ENCODE data around the gene SGK1. TPM values are rescaled to one million over a fixed set of nuclear protein-coding genes. Genes with fewer than 3 reads are reported as not detected.

Gene SGK1
- total and polyA plus RNA-seq, 2 donors (not counting 1 experiment from before 2014, with no cell fraction given), result 37.3 to 57.8 TPM

GRCh38 chr6:134172706-134173365 is 145.1 kb downstream of the SGK1 start:
- Histone ChIP-seq H3K79me2 (ENCODE audit: control insufficient read depth, insufficient read depth, low read length) (peaks cover 3% of the 10 kb centered on the region), H3K27me3 (replicated peaks in 1 of 4; ENCODE audit: control extremely low read depth in 1 of 4, control insufficient read depth in 3 of 4, insufficient read depth in 4 of 4, low read length in 3 of 4) (no peaks in the 10 kb centered on the region), H3K36me3 (replicated peaks in 1 of 2; ENCODE audit: control extremely low read depth in 1 of 2, control insufficient read depth in 1 of 2, extremely low read depth in 1 of 2, insufficient read depth in 2 of 2, low read length in 1 of 2) (peaks cover 0 to 36% of the 10 kb centered on the region in 2 experiments), H3K27ac (ENCODE audit: low read length in 2 of 2) (no peak overlapping the region), H3K9ac (ENCODE audit: low read length) (no peak overlapping the region), H3K4me1 (ENCODE audit: control insufficient read depth in 2 of 2, insufficient read depth in 2 of 2, low read length in 2 of 2) (peaks cover 23 to 26% of the 10 kb centered on the region in 2 donors), H3K9me3 (ENCODE audit: control extremely low read depth in 1 of 3, control insufficient read depth in 2 of 3, insufficient read depth in 1 of 3, low read length in 2 of 3) (no peaks in the 10 kb centered on the region), H4K20me1 (ENCODE audit: control insufficient read depth, insufficient read depth, low read length, poor library complexity, severe bottlenecking) (no peaks in the 10 kb centered on the region), H3K4me3 (ENCODE audit: control extremely low read depth in 1 of 5, extremely low read depth in 1 of 5, insufficient read depth in 1 of 5, low read depth in 2 of 5, low read length in 4 of 5) (no peak overlapping the region), H2AFZ (ENCODE audit: insufficient read depth, low read depth, low read length, poor library complexity, severe bottlenecking) (no peak overlapping the region), H3K4me2 (replicated peaks; ENCODE audit: low read depth, low read length, poor library complexity, severe bottlenecking) (peak overlapping the region; percentile 98)
- ChIA-PET CTCF (interaction anchor here (1.4 to 3.8 kb wide), 5 partner anchors 17 to 709 kb away, joined by 4 to 35 read pairs (median 9); no protein-coding TSS in a partner anchor), POLR2A (no interaction called here)
- no peak for DNase-seq
- WGBS (ENCODE audit: insufficient coverage), result 85% methylated on average over 4 of the region's 7 CpGs
- Mint-ChIP-seq H3K9me3 (ENCODE audit: insufficient read depth) (no peaks in the 10 kb centered on the region), H3K27me3 (peaks cover 12% of the 10 kb centered on the region), H3K27ac (no peak overlapping the region), H3K4me1 (peaks cover 40% of the 10 kb centered on the region), H3K4me3 (peak overlapping the region; percentile 32)
- no peak for TF ChIP-seq EZH2 (IDR thresholded peaks at IDR 0.05; ENCODE audit: borderline replicate concordance, insufficient read depth, low read depth, low read length, poor library complexity, severe bottlenecking)
- TF ChIP-seq CTCF (IDR thresholded peaks at IDR 0.05), result no peak
- intact Hi-C loops (cut with micrococcal nuclease), result no loop called here
- no peak for ATAC-seq (ENCODE audit: low read depth)

DNA sequence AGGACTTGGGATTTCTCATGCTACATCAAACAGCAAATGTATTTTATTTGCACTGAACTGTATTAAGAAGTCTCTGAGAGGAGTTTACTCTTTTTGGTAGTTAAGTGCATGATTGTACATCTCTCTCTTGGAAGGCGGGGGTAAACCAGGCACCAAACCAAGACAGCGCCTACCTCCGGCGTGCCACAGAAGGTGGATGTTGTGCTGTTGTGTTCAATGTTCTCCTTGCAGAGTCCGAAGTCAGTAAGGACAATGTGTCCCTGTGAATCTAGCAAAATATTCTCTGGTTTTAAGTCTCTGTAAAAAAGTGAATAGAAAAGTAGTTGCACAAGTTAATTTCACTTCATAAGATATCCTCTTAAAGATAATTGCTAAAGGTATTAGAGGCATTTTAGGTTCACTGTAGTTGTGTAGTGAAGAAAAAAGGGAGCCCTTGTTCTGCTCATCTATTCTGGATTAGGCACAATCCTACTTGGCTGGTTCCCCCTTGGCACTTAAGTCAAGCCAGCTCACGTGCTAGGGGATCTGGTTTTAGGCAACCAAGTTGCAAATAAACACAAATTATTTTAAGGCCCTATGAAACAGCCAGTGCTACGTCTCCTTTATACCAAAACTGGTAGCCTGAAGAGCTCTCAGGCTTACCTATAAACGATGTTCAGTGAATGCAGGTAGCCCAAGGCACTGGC is 145.7 kb downstream of the SGK1 start:
- H3K9ac ChIP-seq (ENCODE audit: low read length), result no peak overlapping the region
- peaks cover 33% of the 10 kb centered on the region for H3K4me1 Mint-ChIP-seq
- no peak for TF ChIP-seq EZH2 (IDR thresholded peaks at IDR 0.05; ENCODE audit: borderline replicate concordance, insufficient read depth, low read depth, low read length, poor library complexity, severe bottlenecking)
- TF ChIP-seq CTCF (IDR thresholded peaks at IDR 0.05), result no peak
- peaks cover 7% of the 10 kb centered on the region for H3K27me3 Mint-ChIP-seq
- H3K27me3 ChIP-seq (replicated peaks in 1 of 4; ENCODE audit: control extremely low read depth in 1 of 4, control insufficient read depth in 3 of 4, insufficient read depth in 4 of 4, low read length in 3 of 4), result no peaks in the 10 kb centered on the region
- no peak overlapping the region for H3K27ac ChIP-seq (ENCODE audit: low read length in 2 of 2)
- 78% methylated on average over 3 of the region's 8 CpGs for WGBS (ENCODE audit: insufficient coverage)
- no peak for ATAC-seq (ENCODE audit: low read depth)
- peaks cover 3% of the 10 kb centered on the region for H3K79me2 ChIP-seq (ENCODE audit: control insufficient read depth, insufficient read depth, low read length)
- no peak for DNase-seq
- no peak overlapping the region for H3K4me3 Mint-ChIP-seq
- H4K20me1 ChIP-seq (ENCODE audit: control insufficient read depth, insufficient read depth, low read length, poor library complexity, severe bottlenecking), result no peaks in the 10 kb centered on the region
- peaks cover 0 to 39% of the 10 kb centered on the region in 2 experiments for H3K36me3 ChIP-seq (replicated peaks in 1 of 2; ENCODE audit: control extremely low read depth in 1 of 2, control insufficient read depth in 1 of 2, extremely low read depth in 1 of 2, insufficient read depth in 2 of 2, low read length in 1 of 2)
- no peaks in the 10 kb centered on the region for H3K9me3 ChIP-seq (ENCODE audit: control extremely low read depth in 1 of 3, control insufficient read depth in 2 of 3, insufficient read depth in 1 of 3, low read length in 2 of 3)
- H2AFZ ChIP-seq (ENCODE audit: insufficient read depth, low read depth, low read length, poor library complexity, severe bottlenecking), result no peak overlapping the region
- no peak overlapping the region for H3K27ac Mint-ChIP-seq
- H3K4me2 ChIP-seq (replicated peaks; ENCODE audit: low read depth, low read length, poor library complexity, severe bottlenecking), result no peak overlapping the region
- H3K4me1 ChIP-seq (ENCODE audit: control insufficient read depth in 2 of 2, insufficient read depth in 2 of 2, low read length in 2 of 2), result peaks cover 16 to 19% of the 10 kb centered on the region in 2 donors
- CTCF ChIA-PET, result interaction anchor here (0.9 to 3.8 kb wide), 10 partner anchors 16 to 830 kb away, joined by 3 to 35 read pairs (median 4); no protein-coding TSS in a partner anchor
- no peak overlapping the region for H3K4me3 ChIP-seq (ENCODE audit: control extremely low read depth in 1 of 5, extremely low read depth in 1 of 5, insufficient read depth in 1 of 5, low read depth in 2 of 5, low read length in 4 of 5)
- no peaks in the 10 kb centered on the region for H3K9me3 Mint-ChIP-seq (ENCODE audit: insufficient read depth)
- intact Hi-C loops (cut with micrococcal nuclease), result no loop called here
- POLR2A ChIA-PET, result no interaction called here
